Measurements from ENCODE around the gene AGBL1.

Gene AGBL1

GRCh38 chr15:86773736-86774135, 694.1 kb downstream of the AGBL1 start:
- H3K27me3 ChIP-seq (ENCODE audit: control insufficient read depth, insufficient read depth, low read length): no peaks in the 10 kb centered on the region
- H3K4me3 ChIP-seq (ENCODE audit: low read depth, low read length): no peak overlapping the region
- H3K9me3 ChIP-seq (ENCODE audit: control insufficient read depth, insufficient read depth, low read length): no peaks in the 10 kb centered on the region
- H3K9ac ChIP-seq (ENCODE audit: low read depth, low read length): no peak overlapping the region
- no peaks in the 10 kb centered on the region for H3K36me3 ChIP-seq (ENCODE audit: control insufficient read depth, insufficient read depth, low read length)
- no peaks in the 10 kb centered on the region for H3K4me1 ChIP-seq (ENCODE audit: control insufficient read depth, insufficient read depth, low read length)

DNA sequence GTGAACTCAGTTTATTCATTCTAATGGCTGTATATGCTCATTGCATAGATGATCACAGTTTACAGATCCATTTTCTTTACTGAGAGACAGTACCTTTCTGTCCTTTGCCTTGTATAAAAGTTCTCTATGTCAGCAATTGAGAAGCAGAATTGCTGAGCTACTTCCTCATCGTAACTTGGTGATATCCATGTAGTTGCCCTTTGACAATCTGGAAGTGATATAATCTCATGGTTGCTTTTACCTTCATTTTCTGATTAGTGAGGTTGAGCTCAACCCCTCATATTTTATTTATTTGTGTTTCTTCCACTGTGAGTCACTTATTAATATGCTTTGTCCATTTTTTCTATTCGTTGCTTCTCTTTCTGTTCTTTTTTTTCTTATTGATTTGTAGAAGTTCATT, 696.5 kb downstream of the AGBL1 start:
- Histone ChIP-seq H3K9ac (ENCODE audit: low read depth, low read length) (no peak overlapping the region), H3K9me3 (ENCODE audit: control insufficient read depth, insufficient read depth, low read length) (no peaks in the 10 kb centered on the region)

DNA sequence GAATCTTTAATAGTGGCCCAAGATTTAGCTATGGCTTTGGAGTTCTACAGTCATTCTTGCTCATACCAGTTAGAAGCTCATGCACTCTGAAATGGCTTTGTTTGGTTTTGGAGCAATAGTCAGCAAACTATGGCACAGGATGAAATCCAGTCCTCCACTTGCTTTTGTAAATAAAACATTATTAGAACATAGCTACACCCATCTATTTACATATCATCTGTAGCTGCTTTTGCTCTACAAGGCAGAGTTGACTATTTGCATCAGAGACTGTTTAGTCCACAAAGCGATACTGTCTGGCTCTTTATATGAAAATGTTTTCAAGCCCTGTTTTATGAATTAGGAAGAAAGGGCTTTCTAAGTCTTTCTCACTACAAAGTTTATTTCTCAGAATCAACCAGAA, 716.9 kb downstream of the AGBL1 start:
- Histone ChIP-seq H3K4me3 (ENCODE audit: low read depth, low read length) (no peak overlapping the region), H3K36me3 (ENCODE audit: control insufficient read depth, insufficient read depth, low read length) (no peaks in the 10 kb centered on the region), H3K9me3 (ENCODE audit: control insufficient read depth, insufficient read depth, low read length) (no peaks in the 10 kb centered on the region), H3K4me1 (ENCODE audit: control insufficient read depth, insufficient read depth, low read length) (no peaks in the 10 kb centered on the region), H3K27me3 (ENCODE audit: control insufficient read depth, insufficient read depth, low read length) (no peaks in the 10 kb centered on the region), H3K9ac (ENCODE audit: low read depth, low read length) (no peak overlapping the region)

More for the DNA sequence above, 696.5 kb downstream of the AGBL1 start:
- Histone ChIP-seq H3K27me3 (ENCODE audit: control insufficient read depth, insufficient read depth, low read length) (no peaks in the 10 kb centered on the region), H3K36me3 (ENCODE audit: control insufficient read depth, insufficient read depth, low read length) (no peaks in the 10 kb centered on the region), H3K4me3 (ENCODE audit: low read depth, low read length) (no peak overlapping the region), H3K4me1 (ENCODE audit: control insufficient read depth, insufficient read depth, low read length) (no peaks in the 10 kb centered on the region)

- H3K4me1 ChIP-seq (ENCODE audit: control insufficient read depth, insufficient read depth, low read length): no peaks in the 10 kb centered on the region
- H3K36me3 ChIP-seq (ENCODE audit: control insufficient read depth, insufficient read depth, low read length): no peaks in the 10 kb centered on the region
- H3K9ac ChIP-seq (ENCODE audit: low read depth, low read length): no peak overlapping the region
- H3K9me3 ChIP-seq (ENCODE audit: control insufficient read depth, insufficient read depth, low read length): no peaks in the 10 kb centered on the region
- H3K4me3 ChIP-seq (ENCODE audit: low read depth, low read length): no peak overlapping the region
- H3K27me3 ChIP-seq (ENCODE audit: control insufficient read depth, insufficient read depth, low read length): no peaks in the 10 kb centered on the region
These were observed 717.5 kb downstream of the AGBL1 start for GRCh38 chr15:86797135-86797534.

DNA sequence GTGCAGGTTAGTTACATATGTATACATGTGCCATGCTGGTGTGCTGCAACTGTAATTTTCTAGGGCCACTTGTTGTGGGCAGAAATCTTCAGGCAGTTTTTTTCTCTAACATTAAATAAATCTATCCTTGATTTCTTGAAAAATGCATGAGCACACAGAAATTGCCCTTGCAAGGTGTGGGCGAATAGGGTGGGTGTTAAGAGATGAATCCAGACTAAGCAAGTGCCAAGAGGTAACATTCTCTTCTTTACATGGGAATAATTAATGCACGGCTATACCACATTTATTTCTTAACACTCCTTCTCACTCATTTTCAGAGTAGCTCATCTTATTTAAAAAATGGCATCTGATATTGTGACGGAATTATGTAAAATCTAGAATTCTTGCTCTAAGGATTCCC, 719.6 kb downstream of the AGBL1 start:
- H3K36me3 ChIP-seq (ENCODE audit: control insufficient read depth, insufficient read depth, low read length): no peaks in the 10 kb centered on the region
- no peaks in the 10 kb centered on the region for H3K27me3 ChIP-seq (ENCODE audit: control insufficient read depth, insufficient read depth, low read length)
- no peak overlapping the region for H3K4me3 ChIP-seq (ENCODE audit: low read depth, low read length)
- H3K4me1 ChIP-seq (ENCODE audit: control insufficient read depth, insufficient read depth, low read length): no peaks in the 10 kb centered on the region
- H3K9me3 ChIP-seq (ENCODE audit: control insufficient read depth, insufficient read depth, low read length): no peaks in the 10 kb centered on the region
- no peak overlapping the region for H3K9ac ChIP-seq (ENCODE audit: low read depth, low read length)

- H3K36me3 ChIP-seq (ENCODE audit: control insufficient read depth, insufficient read depth, low read length): no peaks in the 10 kb centered on the region
- no peaks in the 10 kb centered on the region for H3K9me3 ChIP-seq (ENCODE audit: control insufficient read depth, insufficient read depth, low read length)
- H3K27me3 ChIP-seq (ENCODE audit: control insufficient read depth, insufficient read depth, low read length): no peaks in the 10 kb centered on the region
- no peak overlapping the region for H3K4me3 ChIP-seq (ENCODE audit: low read depth, low read length)
- H3K4me1 ChIP-seq (ENCODE audit: control insufficient read depth, insufficient read depth, low read length): no peaks in the 10 kb centered on the region
- H3K9ac ChIP-seq (ENCODE audit: low read depth, low read length): no peak overlapping the region
These were observed 722.6 kb downstream of the AGBL1 start for GRCh38 chr15:86802244-86802643.

DNA sequence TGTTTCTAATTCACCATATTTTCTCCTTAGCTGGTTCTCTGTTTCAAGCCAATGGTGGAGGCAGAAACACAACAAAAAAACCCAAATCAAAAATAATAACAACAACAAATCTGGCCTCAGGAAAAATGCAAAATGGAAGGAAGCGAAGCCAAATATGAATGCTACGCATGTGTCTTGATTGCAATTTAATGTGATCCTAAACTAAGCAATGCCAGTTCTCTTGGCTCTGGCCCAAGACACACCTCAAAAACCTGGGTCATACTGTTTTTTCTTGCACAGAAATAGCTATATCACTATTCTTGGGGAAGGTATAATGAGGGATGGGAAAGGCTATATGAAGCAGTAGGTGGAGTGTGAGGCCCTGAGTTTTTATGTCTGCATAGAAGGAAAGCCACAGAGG, 724.7 kb downstream of the AGBL1 start:
- no peaks in the 10 kb centered on the region for H3K4me1 ChIP-seq (ENCODE audit: control insufficient read depth, insufficient read depth, low read length)
- no peaks in the 10 kb centered on the region for H3K9me3 ChIP-seq (ENCODE audit: control insufficient read depth, insufficient read depth, low read length)
- no peak overlapping the region for H3K9ac ChIP-seq (ENCODE audit: low read depth, low read length)
- no peaks in the 10 kb centered on the region for H3K27me3 ChIP-seq (ENCODE audit: control insufficient read depth, insufficient read depth, low read length)
- H3K36me3 ChIP-seq (ENCODE audit: control insufficient read depth, insufficient read depth, low read length): no peaks in the 10 kb centered on the region
- H3K4me3 ChIP-seq (ENCODE audit: low read depth, low read length): no peak overlapping the region

DNA sequence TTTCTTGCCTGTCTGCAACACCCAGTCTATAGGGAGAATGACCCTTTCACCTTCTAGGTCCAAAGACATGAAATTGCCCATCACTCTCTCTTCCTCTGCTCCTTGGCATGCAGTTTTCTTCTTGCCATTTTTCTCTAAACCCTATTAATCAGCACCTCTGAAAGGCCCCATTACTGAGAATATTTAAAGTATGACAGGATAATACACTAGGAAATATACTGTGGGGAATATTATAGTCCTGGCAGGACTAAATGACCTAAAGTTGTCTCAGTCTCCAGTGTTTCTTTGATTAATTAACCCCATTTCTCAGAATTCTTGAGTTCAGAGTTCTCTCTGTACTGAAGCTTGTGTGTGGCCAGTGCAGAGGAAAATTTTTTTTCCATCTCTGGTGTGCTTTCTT, 730.7 kb downstream of the AGBL1 start:
- H3K4me1 ChIP-seq (ENCODE audit: control insufficient read depth, insufficient read depth, low read length): no peaks in the 10 kb centered on the region
- H3K4me3 ChIP-seq (ENCODE audit: low read depth, low read length): no peak overlapping the region
- H3K36me3 ChIP-seq (ENCODE audit: control insufficient read depth, insufficient read depth, low read length): no peaks in the 10 kb centered on the region
- no peak overlapping the region for H3K9ac ChIP-seq (ENCODE audit: low read depth, low read length)
- H3K27me3 ChIP-seq (ENCODE audit: control insufficient read depth, insufficient read depth, low read length): no peaks in the 10 kb centered on the region
- H3K9me3 ChIP-seq (ENCODE audit: control insufficient read depth, insufficient read depth, low read length): no peaks in the 10 kb centered on the region

DNA sequence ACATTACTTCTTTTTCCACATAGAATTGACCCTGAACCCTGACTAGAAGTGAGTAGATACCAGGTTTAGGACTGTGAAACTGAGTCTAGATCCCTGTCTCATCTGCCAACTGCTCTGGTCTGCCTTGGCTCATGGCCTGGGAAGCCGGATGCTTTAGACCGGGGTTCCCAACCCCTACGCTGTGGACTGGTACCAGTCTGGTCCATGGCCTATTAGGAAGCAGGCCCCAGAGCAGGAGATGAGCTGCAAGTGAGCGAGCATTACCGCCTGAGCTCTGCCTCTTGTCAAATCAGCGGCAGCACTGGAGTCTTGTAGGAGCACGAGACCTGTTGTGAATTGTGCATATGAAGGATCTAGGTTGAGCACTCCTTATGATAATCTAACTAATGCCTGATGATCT, 734.2 kb downstream of the AGBL1 start:
- H3K9ac ChIP-seq (ENCODE audit: low read depth, low read length): no peak overlapping the region
- H3K27me3 ChIP-seq (ENCODE audit: control insufficient read depth, insufficient read depth, low read length): no peaks in the 10 kb centered on the region
- no peaks in the 10 kb centered on the region for H3K9me3 ChIP-seq (ENCODE audit: control insufficient read depth, insufficient read depth, low read length)
- H3K4me1 ChIP-seq (ENCODE audit: control insufficient read depth, insufficient read depth, low read length): no peaks in the 10 kb centered on the region
- H3K4me3 ChIP-seq (ENCODE audit: low read depth, low read length): no peak overlapping the region
- H3K36me3 ChIP-seq (ENCODE audit: control insufficient read depth, insufficient read depth, low read length): no peaks in the 10 kb centered on the region

DNA sequence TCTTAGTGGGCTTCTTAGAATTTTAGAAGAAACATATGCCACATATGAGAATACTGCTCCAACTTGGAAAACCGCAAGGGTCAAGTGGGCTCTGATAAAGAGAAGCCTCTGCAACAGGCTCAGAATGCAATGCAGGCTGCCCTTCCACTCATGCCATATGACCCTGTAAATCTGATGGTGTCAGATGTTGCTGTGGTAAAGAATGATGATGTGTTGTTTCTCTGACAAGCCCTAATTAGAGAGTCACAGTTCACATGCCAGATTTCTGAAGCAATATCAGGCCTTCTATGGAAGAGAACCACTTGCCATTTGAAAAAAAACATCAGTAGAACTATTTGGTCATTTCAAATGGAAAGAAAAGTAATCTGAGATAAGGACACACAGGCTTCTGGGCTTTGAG, 749.6 kb downstream of the AGBL1 start:
- no peaks in the 10 kb centered on the region for H3K27me3 ChIP-seq (ENCODE audit: control insufficient read depth, insufficient read depth, low read length)
- no peak overlapping the region for H3K4me3 ChIP-seq (ENCODE audit: low read depth, low read length)
- no peaks in the 10 kb centered on the region for H3K9me3 ChIP-seq (ENCODE audit: control insufficient read depth, insufficient read depth, low read length)
- no peaks in the 10 kb centered on the region for H3K36me3 ChIP-seq (ENCODE audit: control insufficient read depth, insufficient read depth, low read length)
- H3K9ac ChIP-seq (ENCODE audit: low read depth, low read length): no peak overlapping the region
- no peaks in the 10 kb centered on the region for H3K4me1 ChIP-seq (ENCODE audit: control insufficient read depth, insufficient read depth, low read length)

- H3K36me3 ChIP-seq (ENCODE audit: control insufficient read depth, insufficient read depth, low read length): no peaks in the 10 kb centered on the region
- H3K9me3 ChIP-seq (ENCODE audit: control insufficient read depth, insufficient read depth, low read length): no peaks in the 10 kb centered on the region
- H3K9ac ChIP-seq (ENCODE audit: low read depth, low read length): no peak overlapping the region
- H3K4me1 ChIP-seq (ENCODE audit: control insufficient read depth, insufficient read depth, low read length): no peaks in the 10 kb centered on the region
- no peaks in the 10 kb centered on the region for H3K27me3 ChIP-seq (ENCODE audit: control insufficient read depth, insufficient read depth, low read length)
- no peak overlapping the region for H3K4me3 ChIP-seq (ENCODE audit: low read depth, low read length)
These were observed 750.6 kb downstream of the AGBL1 start for GRCh38 chr15:86830304-86830703.

DNA sequence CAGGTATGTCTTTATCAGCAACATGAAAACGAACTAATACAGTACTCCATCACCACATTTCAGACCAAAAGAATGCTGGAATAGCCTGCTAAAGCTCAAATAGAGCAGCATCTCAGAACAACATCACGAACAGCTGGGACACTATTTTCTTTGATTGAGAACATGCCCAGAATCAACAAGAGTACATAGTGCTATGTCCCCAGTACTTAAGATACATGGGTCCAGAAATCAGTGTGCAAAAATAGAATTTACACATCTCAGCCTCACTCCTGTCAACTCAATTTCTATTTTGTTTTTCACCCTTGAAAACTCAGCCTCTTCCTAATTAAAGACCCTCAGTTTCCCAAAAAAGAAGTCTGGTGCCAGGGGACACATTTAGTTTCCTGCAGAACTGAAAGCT, 753.9 kb downstream of the AGBL1 start:
- Histone ChIP-seq H3K9me3 (ENCODE audit: control insufficient read depth, insufficient read depth, low read length) (no peaks in the 10 kb centered on the region), H3K4me1 (ENCODE audit: control insufficient read depth, insufficient read depth, low read length) (no peaks in the 10 kb centered on the region), H3K4me3 (ENCODE audit: low read depth, low read length) (no peak overlapping the region), H3K36me3 (ENCODE audit: control insufficient read depth, insufficient read depth, low read length) (no peaks in the 10 kb centered on the region), H3K9ac (ENCODE audit: low read depth, low read length) (no peak overlapping the region), H3K27me3 (ENCODE audit: control insufficient read depth, insufficient read depth, low read length) (no peaks in the 10 kb centered on the region)
